ENCODE measurements around the gene LRRN2.
"Not testable (repeated sequence)": the region's sequence is repeated elsewhere in the genome, so short reads cannot be mapped to it uniquely, and the experiment has no call there.

The LRRN2 gene

DNA sequence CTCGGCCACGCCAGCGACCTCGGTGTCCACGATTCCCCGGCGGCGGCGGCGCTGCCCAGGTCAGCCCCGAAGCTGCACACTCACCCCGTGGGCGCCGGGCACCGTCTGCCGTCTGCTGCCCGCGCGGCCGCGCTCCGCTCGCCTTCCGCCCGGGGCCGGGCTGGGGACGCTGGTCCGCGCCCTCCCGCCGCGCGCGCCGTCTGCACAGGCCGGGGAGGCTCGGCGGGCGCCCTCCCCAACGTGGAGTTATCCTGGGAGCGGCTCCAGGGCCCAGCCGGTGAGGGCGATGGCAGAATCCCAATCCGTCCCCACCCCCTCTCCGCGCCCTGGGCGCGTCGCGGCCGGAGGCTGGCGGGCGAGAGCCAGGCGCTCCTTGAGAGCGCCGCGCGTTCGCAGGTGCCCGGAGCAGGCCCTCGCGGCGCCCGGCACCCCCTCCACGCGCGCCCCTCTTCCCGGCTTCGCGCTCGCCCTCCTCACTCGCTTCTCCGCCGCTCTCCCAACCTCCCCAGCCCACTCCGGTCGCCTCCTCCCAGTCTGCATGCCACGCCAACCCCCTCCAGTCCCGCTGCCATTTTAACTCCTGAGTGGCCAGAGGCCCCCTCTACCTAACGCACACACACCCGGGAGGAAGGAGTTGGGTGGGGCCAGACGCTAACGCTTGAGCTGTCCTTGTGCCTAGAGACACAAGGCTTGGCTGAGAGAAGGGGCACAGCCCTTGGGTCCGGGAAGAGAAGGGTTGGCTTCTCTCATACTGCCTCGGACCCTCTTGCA, at the start of gene LRRN2:
Gene LRRN2, minus strand, starts transcription at position 503 of the 771 bp plus-strand sequence. CDS start 65,746 bp downstream, outside the sequence.
- DNase-seq = peak; percentile 79

DNA sequence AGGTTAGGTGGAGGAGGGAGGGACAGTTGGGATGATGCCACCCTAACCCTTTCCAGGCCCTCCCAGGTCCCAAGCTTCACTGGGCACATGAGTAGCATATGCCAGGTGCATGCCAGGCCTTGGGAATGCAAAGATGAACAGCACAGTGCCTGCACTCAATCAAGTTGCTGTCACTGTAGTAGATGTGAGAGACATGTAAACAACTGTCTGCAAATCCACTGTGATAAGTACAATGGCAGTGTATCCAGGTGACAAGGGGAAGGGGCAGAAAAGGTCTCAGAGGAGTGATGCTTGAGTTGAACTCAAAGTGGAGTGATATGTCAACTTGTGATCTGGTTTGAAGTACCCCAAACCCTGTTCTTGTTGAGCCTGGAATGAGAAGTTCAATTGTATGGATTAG, 49.5 kb upstream of the LRRN2 start:
- no peak for DNase-seq

DNA sequence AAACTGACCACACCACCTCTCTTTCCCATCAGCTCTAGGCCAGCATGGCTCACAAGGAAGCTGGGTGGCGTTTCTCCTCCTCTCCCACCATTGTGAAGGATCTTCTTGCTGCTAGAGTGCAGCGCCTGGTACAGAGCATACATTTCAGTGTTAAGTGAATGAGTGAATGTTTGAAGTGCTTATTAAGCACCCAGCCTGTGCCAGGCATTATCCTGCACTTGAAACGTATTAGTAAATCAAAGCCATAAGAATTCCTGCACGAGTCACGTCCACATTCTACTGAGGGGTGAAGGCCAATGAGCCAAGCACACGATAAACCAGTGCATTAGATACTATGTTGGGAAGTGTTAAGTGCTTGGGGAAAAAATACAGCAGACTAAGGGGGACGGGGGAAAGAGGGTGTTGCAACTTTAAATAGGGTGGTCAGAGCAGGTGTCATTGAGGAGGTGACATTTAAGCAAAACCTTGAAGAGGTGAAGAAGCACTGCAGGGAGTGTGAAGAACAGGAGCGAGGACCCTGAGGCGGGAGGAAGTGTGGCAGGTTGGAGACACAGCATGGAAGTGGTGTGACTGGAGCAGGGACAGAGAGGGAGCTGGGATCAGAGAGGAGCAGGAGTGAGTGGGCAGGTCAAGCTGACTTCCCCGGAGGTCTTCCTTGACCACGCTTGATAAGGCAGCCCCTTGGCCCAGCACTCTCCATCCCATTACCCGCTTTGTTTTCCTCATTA, 48.5 kb upstream of the LRRN2 start:
- no peak for DNase-seq

DNA sequence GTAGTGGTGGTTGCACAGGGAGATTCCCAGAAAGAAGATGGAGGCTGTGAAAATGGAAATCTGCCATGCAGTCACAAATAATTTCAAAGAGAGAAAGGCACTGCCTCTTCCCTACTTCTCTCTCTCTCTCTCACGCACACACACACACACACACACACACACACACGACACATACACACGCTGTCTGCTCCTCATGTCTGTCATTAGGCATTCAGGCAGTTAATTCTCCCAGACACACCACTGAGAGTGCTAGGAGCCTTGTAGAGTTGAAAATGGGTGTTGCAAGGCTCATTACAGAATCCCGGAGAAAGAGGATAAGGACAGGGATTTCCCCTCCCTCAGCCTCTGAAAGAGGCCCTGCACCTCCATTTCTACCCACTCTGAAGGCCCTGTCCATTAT, 47.8 kb upstream of the LRRN2 start:
- DNase-seq = peak; percentile 52

DNA sequence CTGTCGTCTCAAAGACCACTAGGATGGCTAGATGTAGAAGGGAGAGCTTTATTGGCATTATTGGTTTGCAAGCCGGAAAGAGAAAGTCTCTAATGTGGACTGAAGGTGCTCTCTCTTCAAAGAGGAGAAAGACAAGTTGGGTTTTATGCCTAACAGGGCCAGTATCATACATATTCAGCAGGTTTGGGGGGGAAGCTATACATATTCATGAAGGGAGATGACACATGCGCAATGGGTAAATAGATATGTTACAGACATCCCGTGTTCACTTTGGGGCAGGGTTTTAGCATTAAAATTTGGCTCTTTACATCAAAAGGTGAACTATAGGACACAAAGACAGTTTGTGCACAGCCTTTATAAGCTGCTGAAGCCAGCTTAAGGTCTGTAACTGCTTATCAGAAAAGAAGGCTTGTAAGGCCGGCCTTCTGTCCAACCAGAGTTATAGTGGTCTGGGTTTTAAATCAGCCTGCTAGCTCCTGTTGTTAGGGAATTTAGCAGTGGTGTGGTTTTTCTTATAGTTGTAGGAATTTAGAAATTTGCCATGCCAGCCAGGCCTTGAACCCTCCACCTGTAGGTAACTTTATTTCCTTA, 46.5 kb upstream of the LRRN2 start:
- peak; percentile 93 for DNase-seq

DNA sequence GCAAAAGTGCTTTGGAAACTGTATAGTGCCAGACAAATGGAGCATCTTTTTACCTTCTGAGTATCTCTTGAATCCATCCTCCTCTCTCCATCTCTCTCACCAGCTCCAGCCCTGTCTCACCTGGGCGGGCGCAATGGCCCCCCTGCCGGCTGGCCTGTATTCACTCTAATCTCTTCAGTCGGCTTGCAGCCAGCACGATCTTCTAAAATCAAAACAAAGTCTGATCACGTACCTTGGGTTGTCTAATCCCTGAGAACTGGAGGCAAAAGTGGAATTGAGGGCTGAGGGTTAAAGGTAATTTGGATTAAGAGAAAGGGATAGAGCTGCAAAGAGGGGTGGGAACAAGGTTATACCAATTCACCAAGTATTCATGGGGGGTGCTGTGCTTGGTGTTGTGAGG, 46.0 kb upstream of the LRRN2 start:
- DNase-seq = peak; percentile 98

DNA sequence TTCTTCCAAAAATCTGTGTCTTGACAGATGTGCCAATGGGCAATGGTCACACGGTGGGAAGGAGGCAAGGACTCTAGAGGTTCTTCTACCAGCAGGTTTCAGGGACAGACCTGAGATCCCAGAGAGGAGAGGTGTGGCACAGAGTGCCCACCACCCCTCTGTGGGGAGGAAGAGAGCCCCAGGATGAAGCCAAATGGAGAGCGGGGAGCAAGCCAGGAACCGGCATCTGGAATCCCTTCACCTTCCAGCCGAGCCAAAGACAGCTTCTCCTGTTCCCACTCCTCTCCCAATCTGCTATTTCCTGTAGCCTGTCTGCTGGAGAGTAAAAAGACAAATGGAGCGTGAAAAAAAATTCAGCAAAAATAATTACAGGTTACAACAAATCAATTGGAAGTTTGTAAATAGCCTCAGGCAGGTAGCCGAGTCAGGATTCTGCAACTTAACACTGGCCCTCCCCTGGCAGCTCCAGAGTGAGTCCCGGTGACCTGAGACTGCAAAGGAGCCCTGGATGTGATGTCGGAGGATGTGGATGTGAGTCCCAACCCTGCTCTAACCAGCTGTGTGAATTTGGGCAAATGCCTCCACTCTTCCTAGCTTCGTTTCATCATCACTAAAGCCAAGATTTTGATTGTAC, 45.4 kb upstream of the LRRN2 start:
- DNase-seq = no peak

DNA sequence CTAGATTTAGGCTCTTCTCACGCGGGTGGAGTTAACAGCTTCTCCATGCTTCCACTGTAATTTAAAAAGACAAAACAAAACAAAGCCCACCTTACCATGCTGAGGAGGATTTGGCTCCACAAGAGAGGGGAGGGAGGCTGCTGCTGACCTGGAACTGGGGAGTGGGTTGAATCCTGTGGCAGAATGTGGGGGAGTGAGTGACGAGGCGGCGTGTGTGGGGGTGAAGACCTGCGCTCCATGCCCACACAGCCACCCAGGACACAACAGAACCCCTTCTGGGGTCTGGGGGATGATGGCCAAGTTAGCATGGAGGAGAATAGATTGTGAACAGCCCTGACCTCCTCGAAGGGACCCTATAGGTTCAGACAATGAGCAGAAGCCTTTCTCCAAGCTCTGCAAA, 44.0 kb upstream of the LRRN2 start:
- no peak for DNase-seq

DNA sequence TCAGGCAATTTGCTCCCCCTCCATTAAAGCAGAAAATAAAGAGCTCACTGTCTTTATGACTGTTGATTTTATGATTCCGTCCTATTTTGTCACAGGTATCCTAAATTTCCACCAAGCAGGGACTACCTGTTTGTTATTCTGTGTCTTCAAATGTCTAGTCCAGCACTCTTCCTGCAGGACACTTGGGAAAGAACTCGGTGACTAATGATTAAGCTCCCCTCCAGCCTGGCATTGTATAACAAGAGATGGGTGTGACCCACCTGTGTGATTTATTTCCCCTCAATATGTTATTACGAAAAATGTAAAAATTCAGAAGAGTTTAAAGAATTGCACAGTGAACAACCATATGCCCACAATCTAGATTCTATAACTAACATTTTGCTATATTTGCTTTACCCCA, 42.9 kb upstream of the LRRN2 start:
- DNase-seq = no peak

DNA sequence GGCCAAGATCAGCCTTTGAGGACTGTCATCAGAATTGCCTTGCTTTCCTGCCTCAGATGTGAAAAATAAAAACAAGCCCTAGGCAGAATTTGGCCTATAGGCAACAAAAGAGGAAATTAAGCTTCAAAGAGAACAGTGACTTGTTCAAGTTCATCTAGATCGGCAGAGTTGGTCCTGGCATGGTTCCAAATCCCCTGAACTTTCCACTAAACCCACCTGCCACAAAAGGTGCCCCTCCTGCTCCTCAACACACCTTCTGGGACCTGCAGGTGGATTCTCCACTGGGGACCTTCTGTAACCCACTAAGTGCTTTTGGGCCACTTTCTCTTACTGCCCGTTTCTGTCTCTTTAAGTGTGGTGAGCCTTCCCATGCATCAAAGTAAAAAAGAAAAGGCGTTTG, 42.5 kb upstream of the LRRN2 start:
- DNase-seq = no peak

DNA sequence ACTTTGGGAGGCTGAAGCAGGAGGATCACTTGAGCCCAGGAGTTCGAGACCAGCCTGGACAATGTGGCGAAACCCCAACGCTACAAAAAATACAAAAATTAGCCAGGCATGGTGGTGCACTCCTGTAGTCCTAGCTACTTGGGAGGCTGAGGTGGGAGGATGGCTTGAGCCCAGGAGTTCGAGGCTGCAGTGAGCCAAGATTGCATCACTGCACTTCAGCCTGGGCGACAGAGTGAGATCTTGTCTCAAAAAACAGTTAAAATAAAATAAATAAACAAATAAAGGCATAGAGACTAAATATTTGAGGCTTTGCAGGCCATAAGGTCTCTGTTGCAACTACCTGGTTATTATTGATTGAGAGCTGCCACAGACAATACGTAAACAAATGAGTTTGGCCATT, 41.9 kb upstream of the LRRN2 start:
- not testable (repeated sequence) for DNase-seq

DNA sequence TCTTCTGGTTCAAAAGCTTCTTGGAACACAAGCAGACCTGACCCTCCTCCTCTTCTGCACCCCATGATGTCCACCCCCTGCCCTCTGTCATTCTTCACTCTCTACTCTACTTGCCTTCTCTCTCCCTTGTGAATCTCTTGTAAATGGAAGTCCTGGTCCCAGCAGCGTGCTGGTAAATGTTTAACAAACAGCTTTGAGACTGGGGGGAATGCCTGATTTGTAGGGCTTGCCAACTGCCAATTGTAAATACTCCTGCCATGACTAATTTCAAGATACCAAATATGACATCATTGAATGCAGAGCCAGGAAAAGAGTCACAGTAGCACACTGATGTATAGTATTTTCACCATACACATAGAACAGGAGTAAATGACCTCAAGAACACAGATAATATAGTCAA, 40.9 kb upstream of the LRRN2 start:
- no peak for DNase-seq

DNA sequence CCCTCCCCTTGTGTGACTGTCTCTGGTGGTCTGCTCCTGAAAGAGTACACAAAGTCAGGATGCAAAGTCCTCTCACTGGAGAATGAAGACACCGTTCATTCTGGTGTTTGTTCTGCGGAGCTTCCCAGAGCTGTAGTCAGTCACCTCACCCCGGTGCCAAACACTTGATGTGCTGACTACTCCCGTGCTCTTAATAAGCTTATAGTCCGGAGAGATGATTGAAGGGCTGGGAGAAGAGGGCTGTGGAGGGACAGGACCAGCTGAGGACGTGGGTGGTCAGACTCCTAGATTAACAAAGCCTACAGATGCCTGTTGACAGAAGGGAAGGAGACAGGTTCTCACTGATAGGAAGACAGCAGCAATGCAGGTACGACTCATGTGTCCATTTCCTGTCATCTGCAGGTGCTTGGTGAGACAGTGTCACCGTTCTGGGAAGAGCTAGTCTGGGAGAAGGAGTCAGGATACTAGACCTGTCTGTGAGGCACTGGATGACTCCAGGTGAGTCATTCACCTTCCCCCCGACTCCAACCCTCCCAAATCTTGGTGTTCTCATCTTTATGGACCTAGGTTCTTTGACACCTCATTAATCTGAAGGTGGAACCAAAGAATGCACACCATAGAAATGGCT, 40.4 kb upstream of the LRRN2 start:
- DNase-seq = peak; percentile 90

DNA sequence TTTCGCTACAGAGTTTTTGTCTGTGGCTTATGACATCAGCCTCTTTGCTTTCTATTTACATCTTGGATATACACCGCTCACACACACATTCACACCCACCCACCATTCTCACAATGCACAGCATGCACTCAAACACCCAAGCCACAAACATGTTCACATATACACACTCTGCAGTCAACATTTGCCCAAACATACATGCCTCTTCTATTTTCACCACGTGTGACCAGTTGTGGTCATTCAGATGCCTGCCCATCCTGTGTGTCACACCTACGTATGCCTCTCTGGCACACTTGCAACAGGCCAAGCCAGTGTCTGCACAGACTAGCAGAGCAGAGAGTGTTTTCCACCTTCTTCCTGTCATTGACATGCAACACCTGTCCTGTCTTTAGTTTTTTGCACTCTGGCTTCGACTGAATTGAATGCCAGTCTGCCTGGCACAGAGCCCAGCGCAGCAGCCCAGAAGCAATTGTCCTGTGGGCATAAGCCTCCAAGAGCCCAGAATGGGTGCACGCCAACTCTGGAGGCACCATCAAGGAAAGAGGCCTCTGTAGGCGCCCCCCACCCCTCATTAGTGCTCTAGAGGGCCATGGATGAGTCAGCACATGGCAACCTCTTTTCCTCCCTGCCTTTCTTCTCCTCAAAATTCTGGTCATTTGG, 37.7 kb upstream of the LRRN2 start:
- DNase-seq = no peak

DNA sequence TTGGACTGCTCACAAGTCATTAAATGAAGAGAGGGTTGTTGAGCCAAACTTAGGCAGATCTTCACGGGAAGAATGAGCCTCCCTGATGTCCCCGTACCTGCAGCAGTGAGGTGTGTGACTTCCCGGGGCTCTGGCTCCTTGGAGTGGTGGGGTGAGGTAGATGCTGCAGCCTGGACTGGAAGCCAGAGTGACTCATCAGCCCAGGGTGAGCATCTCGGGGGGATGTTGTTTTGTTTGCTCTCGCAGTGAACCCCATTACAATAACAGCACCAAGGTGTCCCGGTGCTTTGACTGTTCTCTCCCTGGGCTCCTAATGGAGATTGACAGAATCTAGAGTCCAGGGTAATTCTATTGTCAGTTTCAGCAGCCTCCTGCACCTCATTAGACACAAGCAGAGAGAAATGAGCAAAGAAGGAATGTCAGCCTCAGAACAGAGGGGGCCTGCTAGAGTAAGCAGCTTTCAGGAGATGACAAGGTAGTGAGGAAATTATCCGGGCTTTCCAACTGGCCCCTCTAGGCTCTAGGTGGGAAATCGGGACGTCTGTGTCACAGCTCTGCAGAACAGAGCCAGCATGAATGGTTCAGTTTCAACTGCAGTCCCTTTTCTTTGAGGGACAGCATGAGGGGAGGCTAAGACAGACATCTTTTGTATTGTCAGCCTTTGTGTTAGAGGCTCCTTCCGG, 36.0 kb upstream of the LRRN2 start:
- no peak for DNase-seq

DNA sequence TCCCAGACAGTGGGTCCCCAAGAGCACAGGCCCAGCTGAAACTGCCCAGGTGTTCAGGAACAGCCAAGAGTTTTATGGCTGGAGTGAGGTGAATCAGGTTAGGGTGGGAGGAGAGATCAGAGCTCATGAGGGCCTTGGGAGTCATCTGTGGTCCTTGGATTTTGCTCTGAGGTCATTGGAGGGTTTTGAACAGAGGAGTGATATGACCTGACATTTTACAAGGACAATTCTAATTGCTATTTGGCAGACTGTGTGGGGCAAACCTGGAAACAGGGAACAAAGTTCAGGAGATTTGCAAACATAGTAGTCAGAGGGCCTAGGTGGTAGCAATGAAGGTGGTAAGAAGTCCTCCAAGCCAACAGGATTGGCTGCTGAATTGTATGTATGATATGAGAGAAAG, 31.1 kb upstream of the LRRN2 start:
- no peak for DNase-seq

DNA sequence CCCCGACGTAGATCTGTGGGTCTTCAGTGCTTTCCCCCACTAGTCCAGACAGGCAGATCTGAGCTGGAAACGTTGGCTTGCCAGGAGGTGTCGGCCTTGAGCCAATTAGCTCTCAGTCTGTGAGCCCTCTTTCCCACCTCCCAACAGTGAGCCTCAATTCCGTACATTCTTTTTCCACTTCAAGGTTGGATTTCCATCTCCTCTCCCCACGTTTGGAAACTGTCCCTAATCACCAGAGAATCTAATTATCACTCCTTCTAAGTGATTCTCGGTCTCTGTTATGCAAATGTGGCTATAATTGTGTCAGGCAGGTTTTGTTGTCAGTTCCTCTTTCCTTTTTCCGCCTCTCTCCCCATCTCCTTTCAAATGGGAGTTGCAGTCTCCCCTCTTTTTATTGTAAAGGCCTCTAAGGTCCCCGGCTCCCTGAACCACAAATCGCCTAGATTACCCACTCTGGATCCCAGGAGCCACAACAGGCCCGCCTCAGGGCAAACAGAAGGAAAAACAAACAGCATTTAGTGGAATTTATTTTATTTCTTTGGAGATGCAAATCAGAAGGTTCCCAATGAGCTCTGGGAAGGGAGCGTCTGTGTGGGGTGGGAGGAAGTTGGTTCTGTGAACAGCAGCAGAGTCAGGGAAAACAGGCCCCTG, 29.4 kb upstream of the LRRN2 start:
- DNase-seq = peak; percentile 96

DNA sequence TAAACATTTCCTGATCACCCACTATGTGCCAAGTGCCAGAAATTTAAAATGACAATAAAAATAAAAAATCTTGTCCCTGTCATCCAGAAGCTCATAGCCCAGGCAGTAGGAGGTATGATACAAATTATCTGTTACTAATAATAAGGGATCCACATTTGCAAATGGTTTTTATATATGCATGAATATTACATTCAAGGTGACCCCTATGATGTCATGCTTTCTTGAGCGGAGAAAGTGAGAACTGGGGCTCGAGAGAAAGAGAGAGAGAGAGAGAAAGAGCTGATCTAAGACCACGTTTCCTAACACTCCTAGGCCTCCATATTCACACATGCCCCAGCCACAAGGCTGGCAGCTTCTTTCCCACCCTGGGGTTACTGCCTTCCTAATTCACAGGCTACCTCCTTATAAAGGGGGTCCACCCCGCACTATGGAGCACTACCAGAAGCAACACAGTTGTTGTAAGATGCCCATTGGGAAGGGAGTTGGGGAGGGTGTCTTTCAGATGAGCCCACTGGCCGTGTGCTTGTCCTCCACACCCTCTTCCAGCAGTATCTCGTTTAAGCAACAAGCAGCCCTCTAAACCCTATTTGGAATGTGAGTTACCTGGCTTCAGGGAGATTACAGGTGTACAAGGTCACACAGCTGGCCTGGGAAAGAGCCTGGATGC, 28.8 kb upstream of the LRRN2 start:
- DNase-seq = no peak

DNA sequence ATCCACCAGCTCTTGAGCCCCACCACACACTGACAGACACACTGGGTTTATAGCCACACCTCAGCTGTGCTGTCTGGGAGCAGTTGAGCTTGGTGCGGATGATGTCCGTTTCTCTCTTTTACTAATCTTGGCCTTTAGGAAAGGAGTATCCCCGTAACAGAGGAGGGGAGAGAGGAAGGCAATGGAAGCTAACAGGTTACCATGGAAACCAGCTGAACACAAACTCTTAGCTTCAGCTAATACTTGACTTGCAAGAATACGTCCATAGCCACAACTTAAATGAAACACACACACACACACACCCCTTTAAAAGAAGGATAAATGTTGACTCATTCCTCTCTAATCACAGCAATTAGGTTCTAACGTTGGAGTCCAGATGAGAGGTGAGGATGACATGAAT, 28.0 kb upstream of the LRRN2 start:
- DNase-seq = peak; percentile 59

DNA sequence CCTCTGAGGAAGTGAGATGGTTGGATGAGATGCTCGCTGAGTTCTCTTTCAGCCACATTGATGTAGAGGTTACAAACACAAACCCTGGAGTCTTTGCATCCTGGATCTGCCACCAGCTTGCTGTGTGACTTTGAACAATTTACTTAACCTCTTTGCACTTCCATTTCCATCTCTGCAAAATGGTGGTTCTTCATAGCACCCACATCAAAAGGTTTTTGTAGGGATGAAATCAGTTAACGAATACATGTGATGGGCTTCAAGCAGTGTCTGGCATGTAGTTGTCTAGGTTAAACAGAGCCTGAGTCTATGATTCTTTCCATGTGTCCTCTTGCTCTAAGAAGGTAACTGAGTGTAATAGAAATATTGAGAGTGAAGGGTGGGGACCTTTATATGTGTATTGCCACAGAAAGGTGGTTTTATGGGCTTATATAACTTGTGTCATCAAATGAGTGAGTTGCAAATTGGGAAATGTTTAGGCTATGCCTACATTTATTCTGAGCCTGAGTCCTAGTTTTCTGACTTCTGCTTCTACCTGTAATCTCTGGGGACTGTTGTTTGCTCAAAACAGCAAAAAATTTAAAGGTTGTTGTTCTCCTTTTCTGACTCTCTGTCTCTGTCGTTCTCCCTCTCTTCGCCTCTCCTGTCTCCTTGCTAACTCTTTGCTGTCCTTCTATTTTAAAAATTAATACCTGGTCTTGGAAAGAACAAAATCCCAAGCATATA, 27.3 kb upstream of the LRRN2 start:
- no peak for DNase-seq
